SU-DHL-6 (cell line): ENCODE measurements around the gene PPP1R37.

ENCODE experiments used
- EZH2phosphoT487 ChIP-seq: fragments of 200-600 bp; sonication (generic), shearing (Covaris generic); conservative IDR thresholded peaks from 2 replicates; pipeline ENCODE4 v1.6.1; 2018; ENCODE audit warnings: mild to moderate bottlenecking, antibody characterized with exemption, low read length, moderate library complexity, mixed read lengths
- TF ChIP-seq, protein P1 (sequence below): fragments of 200-600 bp; sonication (generic); IDR thresholded peaks from one replicate; pipeline ENCODE4 v1.5.1; 2017; ENCODE audit warnings: antibody characterized with exemption, mild to moderate bottlenecking, low read length, moderate library complexity; ENCODE audit not compliant: insufficient read depth, poor library complexity, severe bottlenecking

DNA sequence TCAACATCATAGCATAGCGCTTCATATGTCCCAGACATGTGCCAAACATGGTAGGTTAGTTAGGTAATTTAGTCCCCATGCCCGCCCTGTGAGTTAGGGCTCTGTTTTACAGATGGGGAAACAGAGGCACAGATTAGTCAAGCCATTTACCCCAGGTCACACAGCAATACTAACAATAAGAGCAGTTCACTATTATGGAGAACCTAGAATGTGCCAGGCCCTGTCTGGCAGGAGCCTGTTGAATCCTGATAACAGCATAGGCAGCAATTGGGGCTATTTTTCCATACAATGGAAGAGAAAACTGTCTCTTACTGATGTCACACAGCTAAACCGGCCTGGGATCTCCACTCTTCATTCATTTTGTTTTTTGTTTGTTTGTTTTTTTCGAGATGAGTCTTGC, 6.5 kb upstream of the PPP1R37 start:
- TF ChIP-seq, protein P1, sequence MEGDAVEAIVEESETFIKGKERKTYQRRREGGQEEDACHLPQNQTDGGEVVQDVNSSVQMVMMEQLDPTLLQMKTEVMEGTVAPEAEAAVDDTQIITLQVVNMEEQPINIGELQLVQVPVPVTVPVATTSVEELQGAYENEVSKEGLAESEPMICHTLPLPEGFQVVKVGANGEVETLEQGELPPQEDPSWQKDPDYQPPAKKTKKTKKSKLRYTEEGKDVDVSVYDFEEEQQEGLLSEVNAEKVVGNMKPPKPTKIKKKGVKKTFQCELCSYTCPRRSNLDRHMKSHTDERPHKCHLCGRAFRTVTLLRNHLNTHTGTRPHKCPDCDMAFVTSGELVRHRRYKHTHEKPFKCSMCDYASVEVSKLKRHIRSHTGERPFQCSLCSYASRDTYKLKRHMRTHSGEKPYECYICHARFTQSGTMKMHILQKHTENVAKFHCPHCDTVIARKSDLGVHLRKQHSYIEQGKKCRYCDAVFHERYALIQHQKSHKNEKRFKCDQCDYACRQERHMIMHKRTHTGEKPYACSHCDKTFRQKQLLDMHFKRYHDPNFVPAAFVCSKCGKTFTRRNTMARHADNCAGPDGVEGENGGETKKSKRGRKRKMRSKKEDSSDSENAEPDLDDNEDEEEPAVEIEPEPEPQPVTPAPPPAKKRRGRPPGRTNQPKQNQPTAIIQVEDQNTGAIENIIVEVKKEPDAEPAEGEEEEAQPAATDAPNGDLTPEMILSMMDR: no peak
- TF ChIP-seq EZH2phosphoT487: no peak
